ENCODE data around the gene LYRM2.

Gene LYRM2

GRCh38 chr6:89555806-89556205 lies 82.7 kb downstream of the LYRM2 start:
- DNase-seq (ENCODE audit: low read depth in 2 of 2), result no peak

GRCh38 chr6:89555031-89555430 lies 83.5 kb downstream of the LYRM2 start:
- DNase-seq (ENCODE audit: low read depth in 2 of 2), result no peak

GRCh38 chr6:89554106-89554505 lies 84.4 kb downstream of the LYRM2 start:
- no peak for DNase-seq (ENCODE audit: low read depth in 2 of 2)

GRCh38 chr6:89553431-89553830 lies 85.1 kb downstream of the LYRM2 start:
- no peak for DNase-seq (ENCODE audit: low read depth in 2 of 2)

- DNase-seq (ENCODE audit: low read depth in 2 of 2), result no peak
These were observed 91.3 kb downstream of the LYRM2 start for GRCh38 chr6:89547281-89547680.

GRCh38 chr6:89542866-89543265 lies 95.7 kb downstream of the LYRM2 start:
- no peak for DNase-seq (ENCODE audit: low read depth in 2 of 2)

- no peak for DNase-seq (ENCODE audit: low read depth in 2 of 2)
These were observed 96.3 kb downstream of the LYRM2 start for GRCh38 chr6:89542081-89542857.

- no peak for DNase-seq (ENCODE audit: low read depth in 2 of 2)
These were observed 98.8 kb downstream of the LYRM2 start for GRCh38 chr6:89539779-89540178.

- no peak for DNase-seq (ENCODE audit: low read depth in 2 of 2)
These were observed 102.3 kb downstream of the LYRM2 start for GRCh38 chr6:89536231-89536630.

GRCh38 chr6:89530982-89531381 lies 107.6 kb downstream of the LYRM2 start:
- no peak for DNase-seq (ENCODE audit: low read depth in 2 of 2)

- DNase-seq (ENCODE audit: low read depth in 2 of 2), result no peak
These were observed 109.7 kb downstream of the LYRM2 start for GRCh38 chr6:89528866-89529265.

- DNase-seq (ENCODE audit: low read depth in 2 of 2), result no peak
These were observed 110.9 kb downstream of the LYRM2 start for GRCh38 chr6:89527634-89528033.

- no peak for DNase-seq (ENCODE audit: low read depth in 2 of 2)
These were observed 112.0 kb downstream of the LYRM2 start for GRCh38 chr6:89526563-89526869.

GRCh38 chr6:89525786-89526562 lies 112.6 kb downstream of the LYRM2 start:
- no peak for DNase-seq (ENCODE audit: low read depth in 2 of 2)

- no peak for DNase-seq (ENCODE audit: low read depth in 2 of 2)
These were observed 115.8 kb downstream of the LYRM2 start for GRCh38 chr6:89522778-89523177.

- no peak for DNase-seq (ENCODE audit: low read depth in 2 of 2)
These were observed 117.8 kb downstream of the LYRM2 start for GRCh38 chr6:89520736-89521135.

GRCh38 chr6:89518352-89519055 lies 120.0 kb downstream of the LYRM2 start:
- no peak for DNase-seq (ENCODE audit: low read depth in 2 of 2)

Measured in fibroblast of skin of left quadriceps (primary cell).